ENCODE measurements around the gene NPAS3. TPM values are rescaled to one million over a fixed set of nuclear protein-coding genes. Genes with fewer than 3 reads are reported as not detected.

Gene NPAS3
- total and polyA plus RNA-seq, 2 donors (not counting 3 experiments of a cell fraction or from before 2014, with no cell fraction given), result 0.10 to 0.13 TPM

DNA sequence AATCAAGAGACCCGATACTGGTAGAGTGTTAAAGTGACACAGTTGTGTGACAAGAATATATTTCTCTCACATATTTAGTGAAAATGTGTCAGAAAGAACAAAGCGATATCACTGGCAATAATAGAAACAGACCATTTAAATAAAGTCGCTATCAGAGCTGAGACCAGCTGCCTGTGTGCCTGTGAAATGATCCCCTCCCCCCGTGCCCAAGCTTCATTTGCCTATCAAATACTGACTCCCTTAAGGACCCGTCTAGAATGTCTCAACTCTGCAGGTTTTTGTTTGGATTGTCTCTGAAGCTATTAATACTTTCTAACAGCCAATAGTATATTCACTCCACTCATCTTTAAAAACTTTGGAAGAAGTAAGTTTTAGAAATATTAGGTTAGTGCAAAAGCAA, 913.3 kb downstream of the NPAS3 start:
- Histone ChIP-seq H3K9me1 (replicated peaks; ENCODE audit: control insufficient read depth, extremely low read depth, insufficient read depth, low read length) (no peaks in the 10 kb centered on the region), H3K4me1 (ENCODE audit: control insufficient read depth, extremely low read depth, insufficient read depth, low read length) (no peaks in the 10 kb centered on the region), H3K4me2 (ENCODE audit: insufficient read depth, low read length) (no peak overlapping the region), H3K4me3 (replicated peaks in 1 of 3; ENCODE audit: insufficient read depth in 1 of 3, low read depth in 1 of 3, low read length in 3 of 3) (no peak overlapping the region), H3K27me3 (ENCODE audit: control insufficient read depth in 2 of 2, insufficient read depth in 2 of 2, low read length in 2 of 2) (peaks cover 0 to 3% of the 10 kb centered on the region in 2 experiments), H3K9me3 (replicated peaks; ENCODE audit: control insufficient read depth, insufficient read depth, low read length) (no peaks in the 10 kb centered on the region), H3K27ac (ENCODE audit: insufficient read depth, low read depth, low read length) (no peak overlapping the region), H3K79me2 (ENCODE audit: control insufficient read depth, insufficient read depth, low read length) (no peaks in the 10 kb centered on the region), H3K36me3 (ENCODE audit: control insufficient read depth in 2 of 2, extremely low read depth in 1 of 2, insufficient read depth in 2 of 2, low read length in 2 of 2) (no peaks in the 10 kb centered on the region), H4K20me1 (replicated peaks; ENCODE audit: control insufficient read depth, extremely low read depth, insufficient read depth, low read length) (no peaks in the 10 kb centered on the region), H3K9ac (replicated peaks; ENCODE audit: extremely low read depth, insufficient read depth, low read length) (no peak overlapping the region), H2AFZ (ENCODE audit: low read depth, low read length) (no peak overlapping the region)
- intact Hi-C loops (cut with micrococcal nuclease), result no loop called here
- dilution Hi-C loops (cut with MboI; ENCODE audit: extremely low pct_ligation_motif_present, low sequenced_read_pairs), result no loop called here
- POLR2A ChIA-PET, result no interaction called here
- CTCF ChIA-PET, result interaction anchor here (1.2 to 2.2 kb wide), 2 partner anchors 12 to 247 kb away, joined by 3 to 22 read pairs; no protein-coding TSS in a partner anchor
- DNase-seq (ENCODE audit: low read depth, low spot score) (no peak), FAIRE-seq (no peak)
- TF ChIP-seq, protein P1, sequence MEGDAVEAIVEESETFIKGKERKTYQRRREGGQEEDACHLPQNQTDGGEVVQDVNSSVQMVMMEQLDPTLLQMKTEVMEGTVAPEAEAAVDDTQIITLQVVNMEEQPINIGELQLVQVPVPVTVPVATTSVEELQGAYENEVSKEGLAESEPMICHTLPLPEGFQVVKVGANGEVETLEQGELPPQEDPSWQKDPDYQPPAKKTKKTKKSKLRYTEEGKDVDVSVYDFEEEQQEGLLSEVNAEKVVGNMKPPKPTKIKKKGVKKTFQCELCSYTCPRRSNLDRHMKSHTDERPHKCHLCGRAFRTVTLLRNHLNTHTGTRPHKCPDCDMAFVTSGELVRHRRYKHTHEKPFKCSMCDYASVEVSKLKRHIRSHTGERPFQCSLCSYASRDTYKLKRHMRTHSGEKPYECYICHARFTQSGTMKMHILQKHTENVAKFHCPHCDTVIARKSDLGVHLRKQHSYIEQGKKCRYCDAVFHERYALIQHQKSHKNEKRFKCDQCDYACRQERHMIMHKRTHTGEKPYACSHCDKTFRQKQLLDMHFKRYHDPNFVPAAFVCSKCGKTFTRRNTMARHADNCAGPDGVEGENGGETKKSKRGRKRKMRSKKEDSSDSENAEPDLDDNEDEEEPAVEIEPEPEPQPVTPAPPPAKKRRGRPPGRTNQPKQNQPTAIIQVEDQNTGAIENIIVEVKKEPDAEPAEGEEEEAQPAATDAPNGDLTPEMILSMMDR (IDR thresholded peaks at IDR 0.05; ENCODE audit: extremely low read depth in 1 of 2, insufficient read depth in 1 of 2, low read depth in 1 of 2, low read length in 2 of 2), result no peak
- no peak for TF ChIP-seq MYC (IDR thresholded peaks at IDR 0.05; ENCODE audit: low read depth, low read length)
- TF ChIP-seq, protein P2, sequence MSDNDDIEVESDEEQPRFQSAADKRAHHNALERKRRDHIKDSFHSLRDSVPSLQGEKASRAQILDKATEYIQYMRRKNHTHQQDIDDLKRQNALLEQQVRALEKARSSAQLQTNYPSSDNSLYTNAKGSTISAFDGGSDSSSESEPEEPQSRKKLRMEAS (IDR thresholded peaks at IDR 0.05; ENCODE audit: insufficient read depth, insufficient read length), result no peak
- TF ChIP-seq JUN (IDR thresholded peaks at IDR 0.05; ENCODE audit: borderline replicate concordance, insufficient read depth, insufficient read length, low read depth), result no peak
- no peak for TF ChIP-seq EZH2 (IDR thresholded peaks at IDR 0.05; ENCODE audit: borderline replicate concordance, low read depth, low read length, severe bottlenecking)
- no peak for TF ChIP-seq POLR2A (IDR thresholded peaks at IDR 0.05; ENCODE audit: low read depth, low read length)
- no peak for TF ChIP-seq FOS (IDR thresholded peaks at IDR 0.05; ENCODE audit: borderline replicate concordance, insufficient read depth, low read length)
- no peak for TF ChIP-seq GATA2 (IDR thresholded peaks at IDR 0.05; ENCODE audit: insufficient read depth, insufficient read length, low read depth, low read length)
- no peak for TF ChIP-seq POLR2AphosphoS5 (IDR thresholded peaks at IDR 0.05; ENCODE audit: insufficient read depth, low read depth, low read length)
- BruUV-seq (replicated peaks), result no TSS peak

All from endothelial cell of umbilical vein (primary cell).